ENCODE measurements around the gene CHCHD6.

The CHCHD6 gene

GRCh38 chr3:126984391-126985131 lies 280.5 kb downstream of the CHCHD6 start:
- no peak for DNase-seq

GRCh38 chr3:126985132-126985985 lies 281.3 kb downstream of the CHCHD6 start:
- peak; percentile 35 for DNase-seq

- DNase-seq, result peak; percentile 84
Measured at GRCh38 chr3:126986001-126986400, 282.0 kb downstream of the CHCHD6 start.

- DNase-seq, result no peak
Measured at GRCh38 chr3:126987129-126987528, 283.1 kb downstream of the CHCHD6 start.

DNA sequence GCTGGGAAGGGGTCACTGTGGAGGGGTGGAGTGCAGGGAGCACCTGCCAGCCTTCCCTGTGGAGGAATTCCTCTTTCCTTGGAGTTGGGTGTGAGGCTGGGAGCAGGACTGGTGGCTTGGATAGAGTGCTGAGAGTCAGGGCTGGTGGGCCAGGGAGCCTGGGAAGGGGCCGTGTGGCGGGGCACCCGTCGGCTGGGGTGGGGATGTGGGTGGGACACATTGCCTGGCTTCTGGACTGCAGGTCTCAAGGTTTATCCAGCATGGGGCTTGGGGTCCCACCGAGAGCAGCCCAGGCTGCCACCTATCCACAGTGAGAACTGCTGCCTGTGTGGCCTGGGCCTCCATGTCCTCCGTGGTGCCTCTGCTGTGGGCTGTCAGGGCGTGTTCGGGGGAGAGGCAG lies 283.6 kb downstream of the CHCHD6 start:
- DNase-seq, result no peak

DNA sequence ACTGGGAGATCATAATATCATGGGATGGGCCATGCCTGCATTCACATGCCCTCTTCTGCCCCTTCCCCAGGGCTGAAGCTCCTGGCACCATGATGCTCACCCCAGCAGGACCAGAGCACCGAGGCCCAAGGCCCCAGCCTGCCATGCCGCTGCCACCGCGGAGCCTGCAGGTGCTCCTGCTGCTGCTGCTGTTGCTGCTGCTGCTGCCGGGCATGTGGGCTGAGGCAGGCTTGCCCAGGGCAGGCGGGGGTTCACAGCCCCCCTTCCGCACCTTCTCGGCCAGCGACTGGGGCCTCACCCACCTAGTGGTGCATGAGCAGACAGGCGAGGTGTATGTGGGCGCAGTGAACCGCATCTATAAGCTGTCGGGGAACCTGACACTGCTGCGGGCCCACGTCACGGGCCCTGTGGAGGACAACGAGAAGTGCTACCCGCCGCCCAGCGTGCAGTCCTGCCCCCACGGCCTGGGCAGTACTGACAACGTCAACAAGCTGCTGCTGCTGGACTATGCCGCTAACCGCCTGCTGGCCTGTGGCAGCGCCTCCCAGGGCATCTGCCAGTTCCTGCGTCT lies 284.5 kb downstream of the CHCHD6 start:
- DNase-seq, result no peak

GRCh38 chr3:126989316-126990023 lies 285.4 kb downstream of the CHCHD6 start:
- DNase-seq, result no peak

GRCh38 chr3:126990024-126990700 lies 286.1 kb downstream of the CHCHD6 start:
- no peak for DNase-seq

- DNase-seq, result no peak
Measured at GRCh38 chr3:126990890-126991289, 286.9 kb downstream of the CHCHD6 start.

- no peak for DNase-seq
Measured at GRCh38 chr3:126991366-126992200, 287.5 kb downstream of the CHCHD6 start.

DNA sequence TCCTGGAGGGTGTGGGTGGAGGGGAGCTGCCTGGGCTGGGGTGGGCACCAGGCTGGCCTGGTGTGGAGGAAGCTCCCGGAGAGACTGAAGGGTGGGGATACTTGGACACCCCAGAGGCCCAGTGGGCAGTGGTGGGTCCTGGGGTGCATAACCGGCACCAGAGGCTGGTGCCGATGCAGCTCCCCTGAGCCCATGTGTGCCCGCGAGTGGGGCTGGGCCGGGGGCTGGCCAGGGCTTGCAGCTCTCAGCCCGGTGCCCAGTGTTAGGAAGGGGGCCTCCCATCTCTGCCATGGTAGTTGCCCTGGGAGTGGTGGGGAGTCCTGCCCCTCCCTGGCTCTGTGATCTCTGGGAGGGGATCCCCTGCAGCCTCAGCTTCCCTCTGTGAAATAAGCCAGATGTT lies 288.2 kb downstream of the CHCHD6 start:
- no peak for DNase-seq

DNA sequence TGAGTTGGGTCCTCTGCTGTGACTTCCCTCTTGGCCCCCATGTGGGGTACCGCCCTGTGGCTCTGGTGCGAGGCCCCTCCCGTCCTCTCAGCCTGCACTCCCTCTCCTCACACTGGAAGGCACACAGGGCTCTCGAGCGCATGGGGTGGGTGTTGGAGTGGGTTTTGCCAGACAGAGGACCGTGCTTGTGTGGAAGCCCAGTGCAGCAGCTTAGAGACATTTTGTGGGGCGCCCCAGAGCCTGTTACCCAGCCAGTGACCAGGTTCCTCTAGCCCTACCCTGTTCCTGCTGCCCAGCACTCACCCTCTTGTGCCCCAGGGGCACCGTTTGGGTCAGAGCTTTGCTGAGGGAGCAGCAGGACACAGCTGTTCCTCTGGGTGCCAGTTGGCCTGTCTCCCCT lies 288.7 kb downstream of the CHCHD6 start:
- DNase-seq, result no peak

DNA sequence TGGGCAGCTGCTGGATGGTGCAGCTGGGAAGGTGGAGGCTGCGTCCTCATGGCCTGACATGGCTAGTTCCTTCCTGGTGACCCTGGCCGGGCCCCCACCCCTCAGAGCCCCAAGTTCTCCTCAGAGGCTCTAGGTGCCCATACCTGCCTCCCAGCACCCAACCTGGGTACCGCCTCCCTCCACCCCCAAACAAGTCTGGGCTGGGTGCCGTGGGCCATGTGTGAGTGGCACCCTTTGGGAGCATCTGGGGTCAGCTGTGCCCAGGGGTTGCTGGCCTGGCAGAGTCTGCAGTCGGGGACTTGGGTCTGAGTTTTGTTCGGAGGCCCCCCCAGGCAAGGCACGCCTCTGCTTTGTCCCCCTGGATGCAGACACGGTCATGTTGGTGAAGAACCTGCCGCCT lies 289.4 kb downstream of the CHCHD6 start:
- no peak for DNase-seq

DNA sequence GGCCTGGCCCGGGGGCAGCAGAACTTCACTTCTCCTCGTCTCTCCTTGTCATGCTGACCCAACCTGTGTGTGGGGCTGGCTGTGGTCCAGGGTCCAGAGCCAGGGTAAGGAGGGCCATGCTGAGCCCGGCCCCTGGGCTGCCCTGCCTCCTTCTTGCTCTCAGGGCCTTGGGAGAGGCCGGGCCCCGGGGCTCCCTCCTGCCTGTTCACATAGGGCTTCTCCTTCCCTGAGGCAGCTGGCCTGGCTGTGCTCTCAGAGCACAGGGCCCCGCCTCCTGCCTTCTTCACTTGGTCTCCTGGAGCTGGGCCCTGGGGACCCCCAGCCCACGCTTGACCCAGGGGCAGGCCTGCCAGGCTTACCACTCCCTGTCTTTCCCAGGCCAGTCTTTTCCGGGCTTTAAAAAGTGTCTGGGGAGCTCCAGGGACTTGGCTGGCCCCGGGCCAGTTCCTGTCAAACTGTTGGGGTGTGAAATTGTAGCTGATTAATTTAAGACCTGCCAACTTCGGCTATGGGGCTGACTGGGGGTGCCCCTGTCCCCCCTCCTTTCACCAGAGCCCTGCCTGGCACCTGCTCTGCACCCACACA lies 290.7 kb downstream of the CHCHD6 start:
- DNase-seq, result no peak

DNA sequence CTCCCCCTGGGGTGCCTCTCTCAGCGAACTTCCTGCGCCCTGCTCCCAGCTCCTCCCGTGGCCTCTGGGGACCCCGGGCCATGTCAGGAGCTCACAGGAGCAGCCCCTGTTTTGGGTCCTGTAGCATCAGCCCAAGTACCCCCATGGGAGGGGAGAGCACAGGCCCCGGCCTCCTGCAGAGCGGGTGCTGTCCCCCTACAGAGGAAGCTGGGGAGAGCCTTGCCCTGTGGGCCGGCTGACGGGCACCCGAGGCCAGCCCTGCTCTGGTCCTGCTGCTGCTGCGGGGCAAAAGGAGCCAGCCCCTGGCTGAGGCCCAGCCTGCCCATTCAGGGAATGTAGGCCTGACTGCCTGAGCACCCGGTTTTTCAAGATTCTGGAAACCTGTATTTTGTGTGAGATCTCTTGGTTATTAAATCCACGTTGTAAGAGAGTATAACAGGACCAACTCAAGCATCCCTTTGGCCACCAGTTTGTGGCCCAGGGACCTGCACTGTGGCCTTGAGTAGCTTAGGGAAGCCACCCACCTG lies 291.3 kb downstream of the CHCHD6 start:
- DNase-seq, result no peak

DNA sequence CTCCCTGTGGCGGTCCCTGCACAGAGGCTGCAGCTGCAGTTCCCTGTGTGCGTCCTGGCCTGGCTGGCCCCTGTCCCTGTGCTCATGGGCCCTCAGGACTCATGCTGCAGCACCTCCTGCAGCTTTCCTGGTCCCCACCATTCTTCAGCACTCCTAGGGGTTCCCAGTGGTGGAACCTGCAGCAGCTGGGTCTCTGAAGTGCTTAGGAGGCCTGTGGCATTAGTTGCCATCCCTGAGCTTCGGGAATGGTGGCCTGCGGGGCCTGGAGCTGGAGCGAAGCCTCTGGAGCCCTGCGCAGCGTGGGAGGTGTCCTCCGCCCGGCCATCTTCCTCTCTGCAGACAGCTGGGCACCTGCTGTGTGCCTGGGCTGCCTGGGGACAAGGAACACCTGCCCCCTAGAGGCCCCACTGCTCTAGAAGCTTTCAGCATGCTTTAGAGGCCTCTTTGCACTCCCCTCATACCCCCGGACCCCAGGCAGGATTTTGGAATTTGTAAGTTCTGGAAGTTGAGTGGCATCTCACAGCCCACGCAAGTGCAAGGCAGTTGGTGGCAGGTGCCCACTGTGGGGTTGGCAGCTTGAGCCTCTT lies 292.0 kb downstream of the CHCHD6 start:
- no peak for DNase-seq

- DNase-seq, result no peak
Measured at GRCh38 chr3:126996905-126997304, 292.9 kb downstream of the CHCHD6 start.

GRCh38 chr3:126997455-126998038 lies 293.5 kb downstream of the CHCHD6 start:
- DNase-seq, result no peak

DNA sequence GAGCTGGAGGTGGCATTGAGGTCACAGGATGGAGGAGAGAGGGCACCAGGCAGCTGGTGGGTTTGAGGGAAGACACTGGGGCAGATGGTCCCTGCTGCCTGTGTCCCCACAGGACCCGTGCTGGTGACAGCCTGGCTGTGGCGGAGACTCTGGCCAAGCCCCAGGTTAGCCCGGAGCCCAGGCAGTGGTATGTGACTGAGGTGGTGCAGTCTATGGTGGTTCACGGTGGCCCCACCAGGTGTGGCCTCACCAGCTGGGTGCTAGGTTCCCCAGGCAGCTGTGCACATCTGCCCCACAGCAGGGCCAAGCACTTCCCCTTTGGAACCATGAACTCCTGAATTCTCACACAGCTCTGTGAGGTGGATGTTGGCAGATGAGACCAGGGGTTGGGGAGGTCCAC lies 294.3 kb downstream of the CHCHD6 start:
- no peak for DNase-seq

DNA sequence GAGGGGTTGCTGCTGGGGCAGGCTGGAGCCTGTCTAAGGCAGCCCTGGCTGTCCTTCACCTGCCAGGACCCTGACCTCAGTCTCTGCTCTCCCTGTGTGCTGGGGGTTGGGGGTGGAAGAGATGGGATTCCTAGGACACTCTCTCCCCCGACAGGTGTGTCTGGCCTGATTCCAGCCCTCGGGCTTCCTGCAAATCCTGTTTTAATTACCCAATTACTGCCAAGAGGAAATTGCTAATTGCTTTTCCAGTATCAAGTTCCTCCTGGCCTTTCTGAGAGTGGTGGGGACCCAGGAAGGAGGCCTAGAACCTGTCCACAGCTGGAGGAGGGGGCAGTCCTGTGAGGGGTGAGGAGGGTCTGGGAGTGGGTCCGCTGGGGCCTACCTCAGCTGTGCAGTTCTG lies 294.7 kb downstream of the CHCHD6 start:
- DNase-seq, result no peak

All from OCI-M1 (cell line).